Ascending aorta (tissue), 2 donors: Measurements from ENCODE around the gene MAMLD1. TPM values are rescaled to one million over a fixed set of nuclear protein-coding genes. Genes with fewer than 3 reads are reported as not detected.

Source experiments
- DNase-seq, 2 donors: peaks; one replicate each; pipeline ENCODE4 v3.0.0-alpha.2; 2019; ENCODE audit warnings: low spot score in 2 of 2
- H3K27ac ChIP-seq, 2 donors: fragments of 200-600 bp; sonication (generic); one replicate each; pipeline ENCODE4 v1.5.1; 2016 to 2017; ENCODE audit warnings: mild to moderate bottlenecking in 1 of 2
- H3K27me3 ChIP-seq: fragments of 200-600 bp; sonication (generic); one replicate; pipeline ENCODE4 v1.5.1; 2017
- H3K36me3 ChIP-seq, 2 donors: fragments of 200-600 bp; sonication (generic); one replicate each; pipeline ENCODE4 v1.5.1; 2016
- H3K4me1 ChIP-seq, 2 donors: fragments of 200-600 bp; sonication (generic); one replicate each; pipeline ENCODE4 v1.5.1; 2016 to 2017; ENCODE audit warnings: mild to moderate bottlenecking in 1 of 2
- H3K4me3 ChIP-seq, 2 donors: fragments of 200-600 bp; sonication (generic); one replicate each; pipeline ENCODE4 v1.5.1; 2016 to 2017; ENCODE audit warnings: mild to moderate bottlenecking in 1 of 2
- H3K9me3 ChIP-seq, 2 donors: fragments of 200-600 bp; sonication (generic); one replicate each; pipeline ENCODE4 v1.5.1; 2016
- intact Hi-C: fragments of 100-400 bp; cut with DNase I; formaldehyde crosslinking; loops from one replicate; pipeline ENCODE4 v1.15.1; 2023
- total RNA-seq: library from RNA; depleted of rRNA; stranded (reverse); fragments of >200 nt; gene quantifications from one replicate; pipeline ENCODE4 v1.1.0, GENCODE V29; 2016
- TF ChIP-seq, protein P1 (sequence below), 3 experiments: fragments of 200-600 bp in 2 of 3; fragments of 450-650 bp in 1 of 3; sonication (generic) in 2 of 3; IDR thresholded peaks; one replicate each; pipeline ENCODE4 v1.5.1; 2016 to 2019; ENCODE audit warnings: antibody characterized with exemption in 3 of 3, mild to moderate bottlenecking in 1 of 3, moderate library complexity in 1 of 3

Gene MAMLD1
- total RNA-seq, 1 donor from 2014 or later: 15.4 TPM

DNA sequence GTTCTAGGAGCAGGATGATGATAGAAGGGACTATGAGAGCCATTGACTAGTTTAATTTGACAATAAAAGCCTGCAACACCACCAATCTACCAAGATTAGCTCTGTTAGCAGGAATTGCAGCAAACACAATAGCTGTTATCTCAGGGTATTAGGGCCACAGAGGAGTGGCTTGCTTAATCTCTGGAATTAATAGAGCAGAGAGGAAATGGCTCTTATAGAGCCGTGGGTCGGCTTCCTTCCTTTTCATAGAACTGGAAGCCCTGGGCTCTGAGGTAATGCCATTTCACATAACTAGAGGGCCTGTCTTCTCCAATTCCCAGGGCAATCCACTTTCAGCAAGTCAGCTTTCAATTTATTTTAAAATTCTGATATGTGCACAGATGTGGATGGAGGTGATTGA lies 83.0 kb downstream of the MAMLD1 start:
- H3K36me3 ChIP-seq: no peaks in the 10 kb centered on the region
- H3K4me3 ChIP-seq: no peak overlapping the region
- H3K4me1 ChIP-seq: no peaks in the 10 kb centered on the region
- no peaks in the 10 kb centered on the region for H3K27me3 ChIP-seq
- no peaks in the 10 kb centered on the region for H3K9me3 ChIP-seq
- intact Hi-C loops: no loop called here
- TF ChIP-seq, protein P1, sequence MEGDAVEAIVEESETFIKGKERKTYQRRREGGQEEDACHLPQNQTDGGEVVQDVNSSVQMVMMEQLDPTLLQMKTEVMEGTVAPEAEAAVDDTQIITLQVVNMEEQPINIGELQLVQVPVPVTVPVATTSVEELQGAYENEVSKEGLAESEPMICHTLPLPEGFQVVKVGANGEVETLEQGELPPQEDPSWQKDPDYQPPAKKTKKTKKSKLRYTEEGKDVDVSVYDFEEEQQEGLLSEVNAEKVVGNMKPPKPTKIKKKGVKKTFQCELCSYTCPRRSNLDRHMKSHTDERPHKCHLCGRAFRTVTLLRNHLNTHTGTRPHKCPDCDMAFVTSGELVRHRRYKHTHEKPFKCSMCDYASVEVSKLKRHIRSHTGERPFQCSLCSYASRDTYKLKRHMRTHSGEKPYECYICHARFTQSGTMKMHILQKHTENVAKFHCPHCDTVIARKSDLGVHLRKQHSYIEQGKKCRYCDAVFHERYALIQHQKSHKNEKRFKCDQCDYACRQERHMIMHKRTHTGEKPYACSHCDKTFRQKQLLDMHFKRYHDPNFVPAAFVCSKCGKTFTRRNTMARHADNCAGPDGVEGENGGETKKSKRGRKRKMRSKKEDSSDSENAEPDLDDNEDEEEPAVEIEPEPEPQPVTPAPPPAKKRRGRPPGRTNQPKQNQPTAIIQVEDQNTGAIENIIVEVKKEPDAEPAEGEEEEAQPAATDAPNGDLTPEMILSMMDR (IDR thresholded peaks at IDR 0.05): no peak
- no peak for DNase-seq
- no peak overlapping the region for H3K27ac ChIP-seq

DNA sequence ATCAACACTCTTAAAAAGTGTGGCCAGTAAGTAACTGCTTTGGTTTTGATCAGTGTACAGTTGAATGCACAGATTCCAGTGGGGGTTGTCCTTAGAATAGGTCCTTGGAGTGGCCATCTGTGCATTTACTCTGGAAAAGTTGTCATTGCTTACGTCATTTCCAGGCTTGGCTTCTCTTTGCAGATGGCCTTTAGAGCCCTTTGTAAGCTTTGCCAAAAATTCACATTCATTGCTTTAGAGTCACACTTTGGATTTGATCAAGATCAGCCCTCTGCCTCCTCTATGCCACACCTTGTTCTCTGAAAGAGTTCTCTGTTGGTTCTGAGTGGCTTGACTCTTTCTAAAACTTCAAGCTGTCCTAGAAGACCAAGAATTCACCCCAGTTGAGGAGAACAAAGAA lies 83.9 kb downstream of the MAMLD1 start:
- DNase-seq: no peak
- H3K36me3 ChIP-seq: no peaks in the 10 kb centered on the region
- no peaks in the 10 kb centered on the region for H3K4me1 ChIP-seq
- no peaks in the 10 kb centered on the region for H3K27me3 ChIP-seq
- TF ChIP-seq, protein P1 (IDR thresholded peaks at IDR 0.05): no peak
- intact Hi-C loops: no loop called here
- H3K27ac ChIP-seq: no peak overlapping the region
- no peak overlapping the region for H3K4me3 ChIP-seq
- no peaks in the 10 kb centered on the region for H3K9me3 ChIP-seq

DNA sequence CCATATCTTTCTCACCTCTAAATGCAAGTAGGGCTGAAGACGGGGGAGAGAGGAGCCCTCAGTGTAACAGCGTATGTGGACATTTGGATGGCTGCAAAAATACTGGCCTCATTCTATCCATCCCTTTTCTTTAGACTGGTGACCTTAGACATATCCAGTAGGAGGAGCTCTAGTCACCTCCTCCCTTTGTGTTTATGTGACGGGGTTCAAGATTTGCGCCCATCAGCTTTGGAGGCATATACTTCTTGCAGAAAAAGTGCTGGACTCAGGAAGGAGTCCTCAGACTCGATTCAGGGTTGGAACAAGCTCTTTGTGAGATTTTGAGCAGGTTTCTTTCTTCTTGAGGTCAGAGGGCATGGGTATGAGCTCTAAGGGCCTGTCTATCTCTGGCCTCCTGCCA lies 86.2 kb downstream of the MAMLD1 start:
- Histone ChIP-seq H3K4me1 (no peaks in the 10 kb centered on the region), H3K27ac (no peak overlapping the region), H3K4me3 (no peak overlapping the region), H3K9me3 (no peaks in the 10 kb centered on the region), H3K27me3 (no peaks in the 10 kb centered on the region), H3K36me3 (no peaks in the 10 kb centered on the region)
- no peak for DNase-seq
- TF ChIP-seq, protein P1 (IDR thresholded peaks at IDR 0.05): no peak
- intact Hi-C loops: no loop called here

DNA sequence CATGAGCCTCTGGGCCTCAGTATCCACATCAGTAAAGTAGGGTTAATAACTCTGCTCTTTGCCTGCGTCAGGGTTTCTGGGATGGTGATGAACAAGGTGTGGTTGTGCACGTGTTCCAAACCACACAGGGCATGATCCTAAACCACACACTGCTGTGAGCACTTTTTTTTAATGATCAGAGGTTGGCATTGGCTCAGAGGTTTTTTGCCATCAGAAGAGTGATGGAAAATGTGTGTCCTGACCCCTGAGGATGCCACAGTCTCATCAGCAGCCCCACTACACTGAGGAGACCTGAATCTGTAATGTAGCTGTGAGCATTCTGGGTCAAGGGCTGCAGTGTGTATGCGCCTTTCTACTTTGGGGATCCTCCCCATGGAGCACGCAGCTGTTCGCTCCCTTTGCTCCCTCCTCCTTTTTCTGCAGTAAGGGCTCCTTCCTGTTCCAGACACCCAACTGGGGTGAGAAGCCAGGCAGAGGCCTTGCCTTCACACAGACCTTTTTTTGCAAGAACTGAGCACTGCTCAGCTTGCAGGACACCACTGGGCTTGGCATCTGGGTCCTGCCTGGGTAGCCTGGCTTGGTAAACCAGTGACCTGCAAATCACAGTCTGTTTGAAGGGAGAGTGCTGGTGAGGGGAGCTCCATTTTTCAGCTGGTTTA lies 87.5 kb downstream of the MAMLD1 start:
- no peaks in the 10 kb centered on the region for H3K36me3 ChIP-seq
- DNase-seq: no peak
- H3K4me1 ChIP-seq: no peaks in the 10 kb centered on the region
- no peak overlapping the region for H3K27ac ChIP-seq
- no peak overlapping the region for H3K4me3 ChIP-seq
- H3K9me3 ChIP-seq: no peaks in the 10 kb centered on the region
- H3K27me3 ChIP-seq: no peaks in the 10 kb centered on the region
- TF ChIP-seq, protein P1 (IDR thresholded peaks at IDR 0.05): no peak
- intact Hi-C loops: no loop called here

DNA sequence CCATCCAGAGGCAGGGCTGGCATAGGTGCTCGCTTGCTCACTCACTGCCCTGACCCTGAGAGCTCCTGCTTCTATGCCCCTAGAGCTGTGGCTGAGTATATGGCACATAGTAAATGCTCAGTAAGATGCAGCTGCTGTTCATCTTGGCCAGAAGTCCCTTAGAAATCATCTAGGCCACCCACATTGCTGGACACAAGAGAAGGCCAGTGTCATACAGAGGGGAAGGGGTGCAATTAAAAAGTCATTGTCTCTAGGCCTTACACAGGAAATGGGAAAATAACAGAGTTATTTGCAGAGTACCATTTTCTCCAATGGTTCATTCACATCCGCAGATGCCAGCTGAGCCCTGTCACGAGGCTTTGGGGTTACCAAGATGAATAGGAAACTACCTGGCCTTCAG lies 88.8 kb downstream of the MAMLD1 start:
- no peaks in the 10 kb centered on the region for H3K4me1 ChIP-seq
- H3K27ac ChIP-seq: no peak overlapping the region
- H3K27me3 ChIP-seq: no peaks in the 10 kb centered on the region
- intact Hi-C loops: no loop called here
- no peaks in the 10 kb centered on the region for H3K36me3 ChIP-seq
- no peak overlapping the region for H3K4me3 ChIP-seq
- DNase-seq: no peak
- TF ChIP-seq, protein P1 (IDR thresholded peaks at IDR 0.05): no peak
- no peaks in the 10 kb centered on the region for H3K9me3 ChIP-seq

DNA sequence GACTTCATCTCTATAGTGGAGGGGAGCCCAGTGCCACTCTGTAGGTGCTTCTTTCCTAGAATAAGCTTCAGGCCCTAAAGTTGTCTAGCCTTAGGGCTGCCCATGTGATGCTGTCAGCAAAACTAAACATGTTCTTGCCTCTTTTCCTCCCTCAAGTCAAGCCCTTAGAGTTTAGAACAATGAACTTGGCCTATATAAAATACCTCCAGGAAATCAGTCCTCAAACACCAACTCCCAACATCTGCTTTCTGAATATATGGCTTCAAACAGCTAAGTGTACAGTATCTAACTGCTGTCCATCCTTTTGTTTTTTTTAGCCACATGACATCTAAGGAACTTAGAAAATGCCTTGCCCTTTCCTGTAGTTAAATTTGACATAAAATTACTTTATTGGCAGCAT lies 91.0 kb downstream of the MAMLD1 start:
- Histone ChIP-seq H3K9me3 (no peaks in the 10 kb centered on the region), H3K4me3 (no peak overlapping the region), H3K4me1 (no peaks in the 10 kb centered on the region), H3K27ac (no peak overlapping the region), H3K36me3 (no peaks in the 10 kb centered on the region), H3K27me3 (no peaks in the 10 kb centered on the region)
- DNase-seq: no peak
- TF ChIP-seq, protein P1 (IDR thresholded peaks at IDR 0.05): no peak
- intact Hi-C loops: no loop called here
